Measurements from ENCODE around the gene NADK2. TPM values are rescaled to one million over a fixed set of nuclear protein-coding genes. Genes with fewer than 3 reads are reported as not detected.

NADK2 gene
- total and polyA plus RNA-seq, 9 of the 15 experiments (the other 6 are each of a cell fraction or from before 2014, with no cell fraction given) = 10.6 to 41.0 (median 24.0) TPM

DNA sequence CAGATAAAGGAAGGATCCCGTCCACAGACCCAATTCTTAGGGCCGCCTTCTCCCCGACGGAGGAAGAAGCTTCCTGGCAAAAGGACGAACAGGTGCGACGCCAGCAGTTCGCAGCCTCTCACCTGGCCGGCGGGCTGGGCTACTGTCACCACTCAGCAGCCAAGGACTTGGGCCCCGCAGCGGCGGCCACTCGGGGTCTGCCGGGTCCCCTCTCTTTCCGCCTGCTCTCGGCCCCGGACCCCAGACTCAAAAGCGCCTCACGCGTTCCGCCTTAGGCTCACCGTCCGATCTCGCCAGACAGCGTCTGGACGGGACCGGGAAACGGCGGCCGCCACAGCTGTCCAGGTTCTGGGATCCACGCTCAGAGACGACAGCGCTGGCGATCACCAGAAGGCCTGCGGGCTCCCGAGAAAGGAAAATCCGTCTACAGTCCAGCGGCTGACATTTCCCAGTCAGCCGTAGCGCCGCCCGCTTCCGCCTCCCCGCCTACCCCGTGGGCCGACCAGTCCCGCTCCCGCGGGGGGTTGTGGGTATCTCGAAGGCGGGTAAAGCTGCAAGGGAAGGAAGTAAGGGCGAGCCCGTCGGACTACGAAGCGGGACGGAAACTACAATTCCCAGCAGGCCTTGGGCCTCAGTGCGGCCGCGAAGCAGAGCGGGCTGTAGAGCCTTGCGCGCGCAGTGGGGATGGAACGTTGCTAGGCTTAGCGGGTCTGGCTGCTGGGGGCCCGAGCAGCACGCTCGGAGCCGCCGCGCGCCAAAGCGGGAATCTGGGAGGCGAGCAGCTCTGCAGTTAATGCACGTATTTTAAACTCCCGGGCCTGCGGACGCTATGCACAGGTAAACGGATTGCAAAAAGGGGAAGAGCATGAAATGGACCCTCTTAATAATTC, 90.0 kb downstream of the NADK2 start, which contains the start of the genes LMBRD2 and SKP2 (continued):
- TF ChIP-seq PRMT5 (CRISPR knock-in tag; IDR thresholded peaks at IDR 0.05) (no peak), ETV6 (IDR thresholded peaks at IDR 0.05; ENCODE audit: borderline replicate concordance in 1 of 2, low read depth in 2 of 2, low read length in 1 of 2) (no peak), ETV6 (CRISPR knock-in tag; IDR thresholded peaks at IDR 0.05; ENCODE audit: borderline replicate concordance) (no peak), TRIM25 (IDR thresholded peaks at IDR 0.05; ENCODE audit: borderline replicate concordance) (no peak), PHTF2 (CRISPR knock-in tag; IDR thresholded peaks at IDR 0.05) (no peak), RBM34 (IDR thresholded peaks at IDR 0.05; ENCODE audit: borderline replicate concordance, insufficient read depth, low read length) (no peak), ZNF232 (CRISPR knock-in tag; IDR thresholded peaks at IDR 0.05) (no peak), TEAD2 (tag; IDR thresholded peaks at IDR 0.05) (no peak), ZNF717 (CRISPR knock-in tag; IDR thresholded peaks at IDR 0.05) (no peak), C11orf30 (IDR thresholded peaks at IDR 0.05; ENCODE audit: low read depth) (peak; percentile 84), XRCC3 (IDR thresholded peaks at IDR 0.05) (no peak), ZBTB12 (CRISPR knock-in tag; IDR thresholded peaks at IDR 0.05) (no peak), PHF20 (IDR thresholded peaks at IDR 0.05; ENCODE audit: partially characterized antibody) (peak; percentile 76), TFAM (CRISPR knock-in tag; conservative IDR thresholded peaks at IDR 0.05) (no peak), TBP (optimal IDR thresholded peaks at IDR 0.05; ENCODE audit: low read depth, low read length) (peak; percentile 82), ZNF511 (CRISPR knock-in tag; IDR thresholded peaks at IDR 0.05) (no peak), BMI1 (IDR thresholded peaks at IDR 0.05; ENCODE audit: low read length) (no peak), LCOR (CRISPR knock-in tag; IDR thresholded peaks at IDR 0.05) (peak; percentile 83), ZKSCAN8 (CRISPR knock-in tag; IDR thresholded peaks at IDR 0.05) (no peak), XRCC4 (IDR thresholded peaks at IDR 0.05; ENCODE audit: extremely low read depth, insufficient read depth, insufficient read length) (no peak), ETV1 (tag; conservative IDR thresholded peaks at IDR 0.05; ENCODE audit: low read depth) (peak; percentile 60), CHD2 (IDR thresholded peaks at IDR 0.05; ENCODE audit: low read depth, low read length) (0 out of 2 replicates have a peak, but pooled peaks have one; percentile 35), KLF16 (IDR thresholded peaks at IDR 0.05) (no peak), ZNF668 (CRISPR knock-in tag; IDR thresholded peaks at IDR 0.05) (no peak), CAMTA2 (CRISPR knock-in tag; conservative IDR thresholded peaks at IDR 0.05) (no peak), ZNF23 (CRISPR knock-in tag; IDR thresholded peaks at IDR 0.05) (no peak)
- TF ChIP-seq, protein P1, sequence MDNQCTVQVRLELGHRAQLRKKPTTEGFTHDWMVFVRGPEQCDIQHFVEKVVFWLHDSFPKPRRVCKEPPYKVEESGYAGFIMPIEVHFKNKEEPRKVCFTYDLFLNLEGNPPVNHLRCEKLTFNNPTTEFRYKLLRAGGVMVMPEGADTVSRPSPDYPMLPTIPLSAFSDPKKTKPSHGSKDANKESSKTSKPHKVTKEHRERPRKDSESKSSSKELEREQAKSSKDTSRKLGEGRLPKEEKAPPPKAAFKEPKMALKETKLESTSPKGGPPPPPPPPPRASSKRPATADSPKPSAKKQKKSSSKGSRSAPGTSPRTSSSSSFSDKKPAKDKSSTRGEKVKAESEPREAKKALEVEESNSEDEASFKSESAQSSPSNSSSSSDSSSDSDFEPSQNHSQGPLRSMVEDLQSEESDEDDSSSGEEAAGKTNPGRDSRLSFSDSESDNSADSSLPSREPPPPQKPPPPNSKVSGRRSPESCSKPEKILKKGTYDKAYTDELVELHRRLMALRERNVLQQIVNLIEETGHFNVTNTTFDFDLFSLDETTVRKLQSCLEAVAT (IDR thresholded peaks at IDR 0.05) = peak in 1 of 2 experiments; percentile 58; a peak in 1 of 4 replicates

Measured in K562 (cell line).